GM12874 (cell line): ENCODE data around the gene CORO1C.

Experiments
- CTCF ChIP-seq: IDR thresholded peaks from 2 replicates; pipeline ENCODE4 v1.5.1; 2011; ENCODE audit warnings: low read depth, mild to moderate bottlenecking, control low read depth, low read length, moderate library complexity; ENCODE audit not compliant: insufficient read depth

The CORO1C gene

GRCh38 chr12:108679106-108679681, 52.1 kb downstream of the CORO1C start:
- no peak for TF ChIP-seq CTCF

DNA sequence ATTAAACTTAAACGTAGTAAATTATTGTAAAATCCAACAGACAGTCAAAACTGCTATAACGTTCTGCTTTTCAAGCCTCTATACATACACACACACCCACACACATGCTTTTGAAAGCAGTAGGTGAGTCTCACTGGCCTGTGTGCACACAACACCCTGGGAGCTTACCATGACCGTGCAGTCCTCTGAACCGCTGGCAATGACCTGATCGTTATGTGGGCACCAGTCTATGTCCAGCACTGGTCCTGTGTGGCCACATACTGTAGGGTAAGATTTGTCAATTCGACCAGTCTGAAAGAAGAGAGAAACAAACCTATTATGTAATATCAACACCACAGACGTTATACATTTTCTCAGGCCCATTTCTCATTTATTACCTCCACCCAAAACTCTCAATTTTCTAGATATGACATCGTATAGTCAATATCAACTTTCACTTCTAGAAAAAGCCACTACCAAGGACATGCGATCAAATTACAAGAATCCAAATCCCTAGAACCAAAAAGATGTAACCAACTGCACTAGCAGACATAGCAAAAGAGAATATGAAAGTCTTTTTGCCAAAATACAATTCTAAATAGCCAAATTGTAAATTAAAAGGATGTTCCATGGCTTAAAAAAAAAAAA, 53.1 kb downstream of the CORO1C start:
- TF ChIP-seq CTCF: no peak

- TF ChIP-seq CTCF: no peak
Observed at GRCh38 chr12:108677381-108677780, 53.9 kb downstream of the CORO1C start.

DNA sequence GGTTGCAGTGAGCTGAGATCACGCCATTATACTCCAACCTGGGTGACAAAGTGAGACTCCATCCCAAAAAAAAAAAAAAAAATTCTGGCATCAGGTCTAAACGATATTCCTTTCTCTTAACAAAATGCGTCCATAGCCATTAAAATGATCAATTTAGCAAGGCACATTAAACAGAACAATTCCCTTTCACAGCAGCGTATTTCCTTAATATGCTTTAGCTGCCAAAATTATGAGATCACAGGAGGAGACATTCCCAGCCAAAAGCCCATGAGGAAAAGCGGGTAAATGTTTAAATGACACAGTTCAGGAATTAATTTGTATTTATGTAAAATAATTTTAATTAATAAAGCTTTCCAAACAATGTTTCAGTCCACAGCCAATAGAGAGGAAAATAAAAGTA, 54.6 kb downstream of the CORO1C start:
- TF ChIP-seq CTCF: no peak

GRCh38 chr12:108675792-108676191, 55.5 kb downstream of the CORO1C start:
- no peak for TF ChIP-seq CTCF

DNA sequence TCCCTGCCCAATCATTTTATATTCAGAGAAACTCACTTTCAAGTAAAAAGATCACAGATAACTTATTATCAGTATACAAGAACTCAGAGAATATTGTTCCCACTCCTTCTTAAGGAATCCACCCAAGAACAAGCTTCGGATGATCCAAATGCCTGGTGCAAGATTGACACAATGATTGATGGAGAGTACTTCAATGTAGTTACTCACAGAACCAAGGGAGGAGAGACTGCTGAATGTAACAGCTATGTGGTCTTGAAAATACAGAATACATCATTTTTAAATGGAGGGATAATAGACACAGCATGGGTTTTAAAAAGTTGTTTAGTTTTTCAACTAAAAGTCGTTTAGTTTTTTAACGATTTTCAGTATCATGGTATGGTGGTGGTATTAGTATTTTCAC, 59.3 kb downstream of the CORO1C start:
- TF ChIP-seq CTCF: no peak

DNA sequence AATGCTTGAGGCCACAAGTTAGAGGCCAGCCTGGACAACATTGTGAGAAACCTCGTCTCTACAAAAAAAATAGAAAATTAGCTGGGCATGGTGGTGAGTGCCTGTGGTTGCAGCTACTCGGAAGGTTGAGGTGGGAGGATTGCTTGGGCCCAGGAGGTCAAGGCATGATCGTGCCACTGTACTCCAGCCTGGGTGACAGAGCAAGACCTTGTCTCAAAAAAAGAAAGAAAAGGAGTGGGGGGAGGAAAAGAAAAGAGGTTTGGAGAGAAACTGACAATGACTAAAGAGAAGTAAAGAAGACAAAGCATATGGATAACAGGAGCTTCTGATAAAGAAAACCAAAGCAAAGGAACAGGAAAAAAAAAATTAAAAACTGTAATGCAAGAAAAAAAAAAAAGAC, 60.2 kb downstream of the CORO1C start:
- no peak for TF ChIP-seq CTCF
